DND-41 (cell line): ENCODE measurements around the gene YPEL3.

Source experiments
- CTCF ChIP-seq: IDR thresholded peaks from 2 replicates; pipeline ENCODE4 v1.5.1; 2012; ENCODE audit warnings: borderline replicate concordance, low read length, moderate library complexity, mild to moderate bottlenecking; ENCODE audit not compliant: poor library complexity, severe bottlenecking; ENCODE audit errors: extremely low read depth
- EZH2 ChIP-seq: IDR thresholded peaks from 3 replicates; pipeline ENCODE4 v1.6.1; 2012; ENCODE audit warnings: borderline replicate concordance, low read depth, mild to moderate bottlenecking, moderate library complexity, low read length, inconsistent platforms; ENCODE audit not compliant: severe bottlenecking

- no peak for TF ChIP-seq CTCF
- no peak for TF ChIP-seq EZH2
Measured at GRCh38 chr16:30088832-30089624, 7.0 kb downstream of the YPEL3 start.
